Mesenchymal stem cell (in vitro differentiated cells and primary cell): ENCODE results near the gene CELF2.

Experiments used
- DNase-seq: peaks from one replicate; pipeline ENCODE4 v3.0.0-alpha.2; 2013
- H2AFZ ChIP-seq: one replicate; pipeline ENCODE4 v1.6.1; 2013; ENCODE audit warnings: low read depth, mild to moderate bottlenecking, control low read depth, inconsistent platforms, low read length, moderate library complexity
- H2AK5ac ChIP-seq: 2 replicates; pipeline ENCODE4 v1.6.1; 2013; ENCODE audit warnings: low read length, moderate library complexity, mild to moderate bottlenecking, inconsistent platforms; ENCODE audit not compliant: severe bottlenecking
- H2BK120ac ChIP-seq: one replicate; pipeline ENCODE4 v1.6.1; 2013; ENCODE audit warnings: low read depth, mild to moderate bottlenecking, inconsistent platforms, low read length, moderate library complexity
- H2BK12ac ChIP-seq, 2 experiments: one replicate each; pipeline ENCODE4 v1.6.1; 2013; ENCODE audit warnings: inconsistent platforms in 2 of 2, low read length in 2 of 2, mild to moderate bottlenecking in 2 of 2, moderate library complexity in 2 of 2, control low read depth in 1 of 2
- H2BK15ac ChIP-seq: one replicate; pipeline ENCODE4 v1.6.1; 2013; ENCODE audit warnings: mild to moderate bottlenecking, low read depth, inconsistent platforms; ENCODE audit not compliant: poor library complexity, severe bottlenecking
- H2BK5ac ChIP-seq: 2 replicates; pipeline ENCODE4 v1.6.1; 2013; ENCODE audit warnings: low read depth, mild to moderate bottlenecking, low read length, control low read depth, inconsistent platforms; ENCODE audit not compliant: poor library complexity, severe bottlenecking
- H3K14ac ChIP-seq, 2 experiments: one replicate each; pipeline ENCODE4 v1.6.1; 2013; ENCODE audit warnings: inconsistent platforms in 2 of 2, low read length in 2 of 2, control low read depth in 1 of 2, mild to moderate bottlenecking in 1 of 2, moderate library complexity in 1 of 2
- H3K18ac ChIP-seq, 2 experiments: one replicate each; pipeline ENCODE4 v1.6.1; 2013; ENCODE audit warnings: inconsistent platforms in 2 of 2, low read length in 2 of 2, control low read depth in 1 of 2, low read depth in 1 of 2, mild to moderate bottlenecking in 1 of 2
- H3K23ac ChIP-seq, 2 experiments: one replicate each; pipeline ENCODE4 v1.6.1; 2013; ENCODE audit warnings: inconsistent platforms in 2 of 2, low read length in 2 of 2, mild to moderate bottlenecking in 2 of 2, moderate library complexity in 2 of 2, control low read depth in 1 of 2
- H3K27ac ChIP-seq: 2 replicates; pipeline ENCODE4 v1.5.1; 2013; ENCODE audit warnings: mild to moderate bottlenecking, moderate library complexity, low read length, control low read depth, inconsistent platforms; ENCODE audit not compliant: poor library complexity, severe bottlenecking
- H3K27me3 ChIP-seq, 2 experiments: 2 replicates each; pipeline versions ENCODE4 v1.6.1 to v1.7.0; 2013; ENCODE audit warnings: low read length in 2 of 2, mild to moderate bottlenecking in 2 of 2, moderate library complexity in 2 of 2, control low read depth in 1 of 2, inconsistent platforms in 1 of 2; ENCODE audit not compliant: control insufficient read depth in 1 of 2, insufficient read depth in 1 of 2
- H3K36me3 ChIP-seq, 2 experiments: 2 replicates each; pipeline versions ENCODE4 v1.6.1 to v1.7.0; 2013; ENCODE audit warnings: low read length in 2 of 2, control low read depth in 1 of 2, inconsistent platforms in 1 of 2, low read depth in 1 of 2, mild to moderate bottlenecking in 1 of 2; ENCODE audit not compliant: insufficient read depth in 2 of 2, control insufficient read depth in 1 of 2
- H3K4ac ChIP-seq, 2 experiments: one replicate each; pipeline ENCODE4 v1.6.1; 2013; ENCODE audit warnings: inconsistent platforms in 2 of 2, low read length in 2 of 2, mild to moderate bottlenecking in 2 of 2, moderate library complexity in 2 of 2, control low read depth in 1 of 2, low read depth in 1 of 2
- H3K4me1 ChIP-seq: 2 replicates; pipeline ENCODE4 v1.6.1; 2013; ENCODE audit warnings: low read depth, low read length, control low read depth; ENCODE audit not compliant: control insufficient read depth, insufficient read depth
- H3K4me2 ChIP-seq: 2 replicates; pipeline ENCODE4 v1.6.1; 2013; ENCODE audit warnings: low read length, mild to moderate bottlenecking, inconsistent platforms; ENCODE audit not compliant: poor library complexity, severe bottlenecking
- H3K4me3 ChIP-seq, 2 experiments: 2 replicates each; pipeline versions ENCODE4 v1.5.1 to v1.7.0; 2013; ENCODE audit warnings: low read length in 2 of 2, mild to moderate bottlenecking in 2 of 2, control low read depth in 1 of 2, low read depth in 1 of 2; ENCODE audit not compliant: insufficient read depth in 1 of 2
- H3K79me1 ChIP-seq: replicated peaks from 2 replicates; pipeline ENCODE4 v1.6.1; 2013; ENCODE audit warnings: mild to moderate bottlenecking, control low read depth, low read length, inconsistent platforms; ENCODE audit not compliant: poor library complexity, severe bottlenecking
- H3K9ac ChIP-seq: 2 replicates; pipeline ENCODE4 v1.7.0; 2013; ENCODE audit warnings: mild to moderate bottlenecking, low read length, moderate library complexity
- H3K9me3 ChIP-seq: 2 replicates; pipeline ENCODE4 v1.7.0; 2013; ENCODE audit warnings: mild to moderate bottlenecking, low read length; ENCODE audit not compliant: control insufficient read depth
- H4K8ac ChIP-seq: one replicate; pipeline ENCODE4 v1.6.1; 2013; ENCODE audit warnings: inconsistent platforms, mild to moderate bottlenecking, low read length, moderate library complexity
- H4K91ac ChIP-seq: one replicate; pipeline ENCODE4 v1.6.1; 2013; ENCODE audit warnings: mild to moderate bottlenecking, low read length, inconsistent platforms
- WGBS: methylation state at CpG from one replicate; pipeline ENCODE4 v1.1.7; 2013; ENCODE audit warnings: mixed read lengths; 5-methylcytosine and 5-hydroxymethylcytosine counted together

CELF2 gene

DNA sequence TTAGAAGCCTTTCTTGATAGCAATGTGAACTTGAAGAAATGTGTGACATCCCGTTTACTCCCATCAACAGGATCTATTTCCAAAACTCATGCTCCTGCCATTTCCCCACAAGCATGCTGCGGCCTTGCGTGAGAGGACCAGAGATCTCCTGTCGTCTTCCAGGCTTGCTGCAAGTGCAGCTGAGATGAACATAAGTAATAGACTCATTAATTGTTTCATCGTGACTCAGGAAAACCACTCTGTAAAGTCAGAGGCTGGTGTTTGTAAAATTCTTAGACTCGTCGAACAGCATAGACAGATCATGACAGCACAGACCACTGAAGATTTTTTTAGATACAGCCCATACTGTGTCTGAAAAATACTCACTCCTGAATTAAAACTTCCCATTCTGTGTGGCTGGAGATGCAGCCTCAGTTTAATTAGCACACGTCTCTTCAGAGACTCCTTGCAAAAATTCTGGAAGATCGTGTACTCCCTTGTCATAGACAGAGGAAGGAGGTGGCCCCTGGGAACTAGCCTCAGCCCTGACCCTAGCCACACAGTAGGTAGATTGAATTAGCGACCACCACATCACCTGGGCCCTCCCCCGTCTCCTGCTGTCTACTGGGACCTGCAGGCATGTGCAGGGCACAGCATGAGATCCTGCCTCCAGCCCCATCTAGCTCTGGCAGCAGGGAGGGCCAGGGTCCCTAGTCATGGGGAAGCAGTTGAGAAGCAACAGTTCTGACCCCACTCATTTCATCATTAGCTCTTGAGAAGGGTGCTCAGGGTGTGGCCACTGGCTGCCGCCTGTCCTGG lies 226.0 kb downstream of the CELF2 start:
- no peak overlapping the region for H3K14ac ChIP-seq
- H2BK5ac ChIP-seq: no peak overlapping the region
- H3K79me1 ChIP-seq: peaks cover 9% of the 10 kb centered on the region
- no peaks in the 10 kb centered on the region for H3K9me3 ChIP-seq
- H3K27me3 ChIP-seq: no peaks in the 10 kb centered on the region
- H3K4me3 ChIP-seq: no peak overlapping the region
- no peak overlapping the region for H2BK12ac ChIP-seq
- H3K4ac ChIP-seq: no peak overlapping the region
- H3K9ac ChIP-seq: no peak overlapping the region
- H3K18ac ChIP-seq: no peak overlapping the region
- H3K36me3 ChIP-seq: peaks cover 8 to 9% of the 10 kb centered on the region in 2 experiments
- no peak overlapping the region for H2AK5ac ChIP-seq
- no peak overlapping the region for H3K23ac ChIP-seq
- no peak overlapping the region for H4K8ac ChIP-seq
- H3K4me1 ChIP-seq: peaks cover 10% of the 10 kb centered on the region
- H2BK15ac ChIP-seq: no peak overlapping the region
- no peak overlapping the region for H3K27ac ChIP-seq
- no peak overlapping the region for H2AFZ ChIP-seq
- no peak overlapping the region for H2BK120ac ChIP-seq
- no peak overlapping the region for H4K91ac ChIP-seq
- DNase-seq: no peak
- 84% methylated on average over 11 of the region's 12 CpGs for WGBS
- H3K4me2 ChIP-seq: no peak overlapping the region

- no peak overlapping the region for H2BK120ac ChIP-seq
- H3K36me3 ChIP-seq: peaks cover 8 to 13% of the 10 kb centered on the region in 2 experiments
- H2BK12ac ChIP-seq: no peak overlapping the region
- no peaks in the 10 kb centered on the region for H3K27me3 ChIP-seq
- no peak overlapping the region for H4K91ac ChIP-seq
- no peak overlapping the region for H3K4ac ChIP-seq
- H4K8ac ChIP-seq: no peak overlapping the region
- H3K4me3 ChIP-seq: no peak overlapping the region
- H2BK15ac ChIP-seq: no peak overlapping the region
- no peak overlapping the region for H3K23ac ChIP-seq
- no peak overlapping the region for H2BK5ac ChIP-seq
- H2AFZ ChIP-seq: no peak overlapping the region
- 100% methylated on average over 1 of the region's 2 CpGs for WGBS
- H2AK5ac ChIP-seq: no peak overlapping the region
- DNase-seq: no peak
- H3K14ac ChIP-seq: no peak overlapping the region
- no peak overlapping the region for H3K9ac ChIP-seq
- H3K9me3 ChIP-seq: no peaks in the 10 kb centered on the region
- no peak overlapping the region for H3K27ac ChIP-seq
- H3K4me1 ChIP-seq: peaks cover 10% of the 10 kb centered on the region
- H3K18ac ChIP-seq: no peak overlapping the region
- H3K4me2 ChIP-seq: no peak overlapping the region
- peaks cover 8% of the 10 kb centered on the region for H3K79me1 ChIP-seq
These were observed 227.4 kb downstream of the CELF2 start for GRCh38 chr10:11245095-11245479.

GRCh38 chr10:11245510-11245909 lies 227.8 kb downstream of the CELF2 start:
- no peak overlapping the region for H3K4me3 ChIP-seq
- H3K9me3 ChIP-seq: no peaks in the 10 kb centered on the region
- no peak overlapping the region for H3K14ac ChIP-seq
- H4K91ac ChIP-seq: no peak overlapping the region
- H3K9ac ChIP-seq: no peak overlapping the region
- H3K27ac ChIP-seq: no peak overlapping the region
- 87% methylated on average over 8 of the region's 8 CpGs for WGBS
- H2AFZ ChIP-seq: no peak overlapping the region
- H3K27me3 ChIP-seq: no peaks in the 10 kb centered on the region
- no peak overlapping the region for H4K8ac ChIP-seq
- no peak overlapping the region for H3K23ac ChIP-seq
- no peak overlapping the region for H2BK5ac ChIP-seq
- H2AK5ac ChIP-seq: no peak overlapping the region
- peaks cover 10% of the 10 kb centered on the region for H3K4me1 ChIP-seq
- no peak overlapping the region for H2BK12ac ChIP-seq
- H3K4me2 ChIP-seq: no peak overlapping the region
- peaks cover 8% of the 10 kb centered on the region for H3K79me1 ChIP-seq
- H3K36me3 ChIP-seq: peaks cover 11 to 15% of the 10 kb centered on the region in 2 experiments
- no peak for DNase-seq
- no peak overlapping the region for H3K18ac ChIP-seq
- no peak overlapping the region for H2BK15ac ChIP-seq
- no peak overlapping the region for H3K4ac ChIP-seq
- H2BK120ac ChIP-seq: no peak overlapping the region

GRCh38 chr10:11245981-11246590 lies 228.4 kb downstream of the CELF2 start:
- no peak for DNase-seq
- no peak overlapping the region for H2BK12ac ChIP-seq
- no peak overlapping the region for H3K4ac ChIP-seq
- H2BK5ac ChIP-seq: no peak overlapping the region
- H3K18ac ChIP-seq: no peak overlapping the region
- H4K8ac ChIP-seq: no peak overlapping the region
- no peak overlapping the region for H3K27ac ChIP-seq
- H3K14ac ChIP-seq: no peak overlapping the region
- H3K36me3 ChIP-seq: peaks cover 11 to 19% of the 10 kb centered on the region in 2 experiments
- H3K9ac ChIP-seq: no peak overlapping the region
- H3K9me3 ChIP-seq: no peaks in the 10 kb centered on the region
- H3K4me1 ChIP-seq: peaks cover 10% of the 10 kb centered on the region
- no peak overlapping the region for H3K4me3 ChIP-seq
- peaks cover 8% of the 10 kb centered on the region for H3K79me1 ChIP-seq
- H3K4me2 ChIP-seq: no peak overlapping the region
- H2BK15ac ChIP-seq: no peak overlapping the region
- H2AFZ ChIP-seq: no peak overlapping the region
- no peak overlapping the region for H3K23ac ChIP-seq
- WGBS: 94% methylated on average over 9 of the region's 9 CpGs
- no peaks in the 10 kb centered on the region for H3K27me3 ChIP-seq
- no peak overlapping the region for H2AK5ac ChIP-seq
- H4K91ac ChIP-seq: no peak overlapping the region
- no peak overlapping the region for H2BK120ac ChIP-seq
